A673 (cell line): ENCODE results near the gene CREB3L1.

Experiments used
- CTCF ChIP-seq: fragments of 300-800, 200-600 bp; sonication (generic); conservative IDR thresholded peaks from 2 replicates; pipeline ENCODE4 v1.5.1; 2017; ENCODE audit warnings: low read depth, mild to moderate bottlenecking, antibody characterized with exemption, low read length, moderate library complexity, mixed read lengths
- EZH2 ChIP-seq: fragments of 200-600 bp; sonication (generic); IDR thresholded peaks from 2 replicates; pipeline ENCODE4 v1.6.1; 2017; ENCODE audit warnings: borderline replicate concordance, low read depth, mild to moderate bottlenecking, mixed read lengths, antibody characterized with exemption, low read length; ENCODE audit not compliant: poor library complexity, severe bottlenecking

GRCh38 chr11:46271407-46271806, 6.1 kb upstream of the CREB3L1 start:
- TF ChIP-seq EZH2: no peak
- no peak for TF ChIP-seq CTCF
